Neural crest cell (in vitro differentiated cells): ENCODE results near the gene PCNX4. TPM values are rescaled to one million over a fixed set of nuclear protein-coding genes. Genes with fewer than 3 reads are reported as not detected.

Experiments
- DNase-seq: peaks from one replicate; pipeline ENCODE4 v3.0.0; 2021; ENCODE audit warnings: low read depth, mixed read lengths, low spot score
- H3K27ac Mint-ChIP-seq: one replicate; pipeline ENCODE4 v1.8.0; 2021; ENCODE audit warnings: mild to moderate bottlenecking, mixed read lengths; ENCODE audit not compliant: unreplicated experiment
- H3K27me3 Mint-ChIP-seq: 2 replicates; pipeline ENCODE4 v1.8.0; 2021; ENCODE audit warnings: low read depth, mild to moderate bottlenecking, mixed read lengths
- H3K36me3 Mint-ChIP-seq: 2 replicates; pipeline ENCODE4 v1.8.0; 2021; ENCODE audit warnings: low read depth, mild to moderate bottlenecking, mixed read lengths
- H3K4me1 Mint-ChIP-seq: 2 replicates; pipeline ENCODE4 v1.8.0; 2021; ENCODE audit warnings: mixed read lengths
- H3K4me3 Mint-ChIP-seq: one replicate; pipeline ENCODE4 v1.8.0; 2021; ENCODE audit warnings: mild to moderate bottlenecking, mixed read lengths
- H3K9me3 Mint-ChIP-seq: 2 replicates; pipeline ENCODE4 v1.8.0; 2021; ENCODE audit warnings: mixed read lengths
- total RNA-seq: library from RNA; stranded (reverse); gene quantifications from 2 replicates; pipeline ENCODE4 v1.2.1, GENCODE V29; 2021
- TF ChIP-seq, protein P1 (sequence below): fragments of 200-600 bp; sonication (generic); conservative IDR thresholded peaks from 2 replicates; pipeline ENCODE4 v1.5.0; 2021; ENCODE audit warnings: antibody characterized with exemption, mild to moderate bottlenecking

PCNX4 gene
- total RNA-seq, 1 donor from 2014 or later, result 84.6 TPM

GRCh38 chr14:60188115-60188514, 96.4 kb downstream of the PCNX4 start:
- Mint-ChIP-seq H3K27me3 (peaks cover 2% of the 10 kb centered on the region), H3K4me3 (no peak overlapping the region), H3K27ac (no peak overlapping the region), H3K36me3 (no peaks in the 10 kb centered on the region), H3K4me1 (no peaks in the 10 kb centered on the region), H3K9me3 (peaks cover 3% of the 10 kb centered on the region)
- no peak for DNase-seq
- TF ChIP-seq, protein P1, sequence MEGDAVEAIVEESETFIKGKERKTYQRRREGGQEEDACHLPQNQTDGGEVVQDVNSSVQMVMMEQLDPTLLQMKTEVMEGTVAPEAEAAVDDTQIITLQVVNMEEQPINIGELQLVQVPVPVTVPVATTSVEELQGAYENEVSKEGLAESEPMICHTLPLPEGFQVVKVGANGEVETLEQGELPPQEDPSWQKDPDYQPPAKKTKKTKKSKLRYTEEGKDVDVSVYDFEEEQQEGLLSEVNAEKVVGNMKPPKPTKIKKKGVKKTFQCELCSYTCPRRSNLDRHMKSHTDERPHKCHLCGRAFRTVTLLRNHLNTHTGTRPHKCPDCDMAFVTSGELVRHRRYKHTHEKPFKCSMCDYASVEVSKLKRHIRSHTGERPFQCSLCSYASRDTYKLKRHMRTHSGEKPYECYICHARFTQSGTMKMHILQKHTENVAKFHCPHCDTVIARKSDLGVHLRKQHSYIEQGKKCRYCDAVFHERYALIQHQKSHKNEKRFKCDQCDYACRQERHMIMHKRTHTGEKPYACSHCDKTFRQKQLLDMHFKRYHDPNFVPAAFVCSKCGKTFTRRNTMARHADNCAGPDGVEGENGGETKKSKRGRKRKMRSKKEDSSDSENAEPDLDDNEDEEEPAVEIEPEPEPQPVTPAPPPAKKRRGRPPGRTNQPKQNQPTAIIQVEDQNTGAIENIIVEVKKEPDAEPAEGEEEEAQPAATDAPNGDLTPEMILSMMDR, result no peak

GRCh38 chr14:60188696-60189095, 97.0 kb downstream of the PCNX4 start:
- TF ChIP-seq, protein P1, result no peak
- no peaks in the 10 kb centered on the region for H3K4me1 Mint-ChIP-seq
- no peak overlapping the region for H3K4me3 Mint-ChIP-seq
- DNase-seq, result no peak
- no peaks in the 10 kb centered on the region for H3K36me3 Mint-ChIP-seq
- peaks cover 3% of the 10 kb centered on the region for H3K9me3 Mint-ChIP-seq
- H3K27ac Mint-ChIP-seq, result no peak overlapping the region
- peaks cover 2% of the 10 kb centered on the region for H3K27me3 Mint-ChIP-seq

DNA sequence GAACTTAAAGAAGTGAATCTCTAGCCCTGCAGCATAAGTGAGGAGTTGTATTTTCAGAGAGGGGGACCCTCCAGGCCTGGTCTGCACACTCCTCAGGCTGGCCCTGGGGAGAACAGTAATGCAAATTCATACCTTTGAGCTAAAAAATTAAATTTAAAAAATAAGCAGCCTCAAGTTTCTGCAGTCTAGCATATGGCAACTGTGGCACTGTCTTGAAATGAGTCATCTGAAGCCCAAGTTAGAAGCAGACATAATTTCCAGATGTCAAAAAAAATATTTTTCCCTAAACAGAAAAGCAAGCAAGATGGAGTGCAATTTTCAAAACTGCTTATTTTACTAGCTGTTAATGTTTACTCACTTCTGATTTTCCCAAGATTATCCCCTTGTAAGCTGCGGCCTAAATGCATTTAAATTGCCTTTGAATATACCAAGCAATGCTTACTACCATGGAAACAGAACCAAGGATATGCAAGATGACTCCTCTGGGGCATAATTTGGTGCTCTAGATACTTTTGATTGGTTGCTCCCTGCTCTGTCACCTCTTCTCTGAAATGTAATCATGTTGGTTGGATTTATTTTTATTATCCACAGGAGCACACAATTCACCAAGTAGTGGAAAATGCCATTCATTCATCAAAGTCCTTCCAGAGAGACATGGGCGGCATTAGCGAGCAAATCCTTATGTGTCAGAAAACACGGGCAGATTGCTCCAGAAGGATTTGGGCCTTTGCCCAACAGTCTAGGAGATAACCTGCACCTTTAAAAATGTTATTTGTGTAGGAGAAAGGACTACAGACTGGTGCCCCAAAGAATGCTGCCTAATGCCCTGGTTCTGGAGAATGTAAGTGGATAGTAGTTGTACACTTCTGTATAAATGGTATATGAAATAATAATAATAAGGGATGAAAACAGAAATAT, 98.5 kb downstream of the PCNX4 start:
- H3K36me3 Mint-ChIP-seq, result no peaks in the 10 kb centered on the region

DNA sequence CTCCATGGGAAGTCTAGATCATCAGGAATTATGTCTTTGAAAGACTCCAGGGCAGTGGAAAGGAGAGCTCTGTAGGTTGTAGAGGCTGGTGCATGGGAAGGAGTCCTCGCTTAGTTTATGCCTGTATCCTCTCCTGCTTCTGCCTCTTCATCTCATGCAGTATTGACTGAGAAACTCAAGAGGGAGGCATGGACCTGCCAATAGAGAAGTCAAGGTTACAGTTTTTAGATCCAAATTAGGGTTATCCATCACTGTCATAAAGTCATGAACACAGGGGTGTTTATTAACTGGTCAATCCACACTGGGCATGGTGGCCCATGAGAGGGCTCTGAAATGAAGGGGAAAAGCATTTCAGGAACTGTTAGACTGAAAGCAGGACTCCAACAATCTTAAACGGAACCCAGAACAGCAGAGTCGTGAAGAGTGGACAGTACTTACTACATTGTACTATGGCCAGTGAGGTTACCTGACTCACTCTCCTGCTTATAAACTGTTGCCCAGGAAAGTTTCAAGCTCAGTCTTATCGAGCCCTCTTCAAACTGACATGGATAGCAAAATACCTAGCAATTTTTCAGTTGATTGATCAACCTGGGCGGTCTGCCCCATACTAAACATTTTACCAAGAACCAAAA, 103.6 kb downstream of the PCNX4 start:
- DNase-seq, result no peak
- no peak overlapping the region for H3K27ac Mint-ChIP-seq

More for the DNA sequence above, 98.5 kb downstream of the PCNX4 start:
- no peak for DNase-seq
- Mint-ChIP-seq H3K27ac (no peak overlapping the region), H3K4me1 (no peaks in the 10 kb centered on the region), H3K9me3 (peaks cover 3% of the 10 kb centered on the region), H3K27me3 (peaks cover 2% of the 10 kb centered on the region), H3K4me3 (no peak overlapping the region)
- TF ChIP-seq, protein P1, result no peak

GRCh38 chr14:60196291-60196690, 104.6 kb downstream of the PCNX4 start:
- H3K27me3 Mint-ChIP-seq, result no peaks in the 10 kb centered on the region
- H3K27ac Mint-ChIP-seq, result no peak overlapping the region
- H3K4me3 Mint-ChIP-seq, result no peak overlapping the region
- peaks cover 12% of the 10 kb centered on the region for H3K9me3 Mint-ChIP-seq
- H3K4me1 Mint-ChIP-seq, result no peaks in the 10 kb centered on the region
- peaks cover 5% of the 10 kb centered on the region for H3K36me3 Mint-ChIP-seq
- TF ChIP-seq, protein P1, result no peak
- no peak for DNase-seq

More for the DNA sequence above, 103.6 kb downstream of the PCNX4 start:
- TF ChIP-seq, protein P1, result no peak
- H3K36me3 Mint-ChIP-seq, result peaks cover 5% of the 10 kb centered on the region
- no peaks in the 10 kb centered on the region for H3K27me3 Mint-ChIP-seq
- peaks cover 10% of the 10 kb centered on the region for H3K9me3 Mint-ChIP-seq
- H3K4me1 Mint-ChIP-seq, result no peaks in the 10 kb centered on the region
- H3K4me3 Mint-ChIP-seq, result no peak overlapping the region
